ENCODE measurements around the gene GPC5.
A peak's percentile ranks its signal among the peaks of the same experiment; 100 is the strongest.
"Not testable (repeated sequence)": the region's sequence is repeated elsewhere in the genome, so short reads cannot be mapped to it uniquely, and the experiment has no call there.

GPC5 gene

GRCh38 chr13:91660076-91660415 lies 261.6 kb downstream of the GPC5 start:
- no peak for DNase-seq

- no peak for DNase-seq
Observed at GRCh38 chr13:91661692-91662490, 263.5 kb downstream of the GPC5 start.

GRCh38 chr13:91664039-91664438 lies 265.6 kb downstream of the GPC5 start:
- no peak for DNase-seq

GRCh38 chr13:91667486-91667885 lies 269.1 kb downstream of the GPC5 start:
- no peak for DNase-seq

- no peak for DNase-seq
Observed at GRCh38 chr13:91668866-91669495, 270.6 kb downstream of the GPC5 start.

- not testable (repeated sequence) for DNase-seq
Observed at GRCh38 chr13:91674347-91674746, 275.9 kb downstream of the GPC5 start.

GRCh38 chr13:91684746-91685145 lies 286.3 kb downstream of the GPC5 start:
- no peak for DNase-seq

GRCh38 chr13:91690944-91691343 lies 292.5 kb downstream of the GPC5 start:
- no peak for DNase-seq

GRCh38 chr13:91693466-91693865 lies 295.0 kb downstream of the GPC5 start:
- DNase-seq, result no peak

- DNase-seq, result no peak
Observed at GRCh38 chr13:91698308-91698707, 299.9 kb downstream of the GPC5 start.

- no peak for DNase-seq
Observed at GRCh38 chr13:91698767-91699166, 300.3 kb downstream of the GPC5 start.

- no peak for DNase-seq
Observed at GRCh38 chr13:91699863-91700262, 301.4 kb downstream of the GPC5 start.

GRCh38 chr13:91701975-91702374 lies 303.6 kb downstream of the GPC5 start:
- no peak for DNase-seq

GRCh38 chr13:91702411-91702810 lies 304.0 kb downstream of the GPC5 start:
- no peak for DNase-seq

- DNase-seq, result no peak
Observed at GRCh38 chr13:91704398-91704797, 306.0 kb downstream of the GPC5 start.

GRCh38 chr13:91708558-91708957 lies 310.1 kb downstream of the GPC5 start:
- DNase-seq, result no peak

GRCh38 chr13:91709180-91709579 lies 310.8 kb downstream of the GPC5 start:
- no peak for DNase-seq

GRCh38 chr13:91710733-91711132 lies 312.3 kb downstream of the GPC5 start:
- no peak for DNase-seq

GRCh38 chr13:91714855-91715254 lies 316.4 kb downstream of the GPC5 start:
- DNase-seq, result no peak

- no peak for DNase-seq
Observed at GRCh38 chr13:91716436-91717065, 318.1 kb downstream of the GPC5 start.

GRCh38 chr13:91719033-91719432 lies 320.6 kb downstream of the GPC5 start:
- DNase-seq, result no peak

GRCh38 chr13:91721413-91721812 lies 323.0 kb downstream of the GPC5 start:
- DNase-seq, result no peak

- peak in 1 of 2 donors; percentile 17 for DNase-seq
Observed at GRCh38 chr13:91722267-91722884, 324.0 kb downstream of the GPC5 start.

GRCh38 chr13:91724591-91724990 lies 326.2 kb downstream of the GPC5 start:
- DNase-seq, result no peak

All from CD4-positive, alpha-beta T cell treated with Interleukin-1 beta for 1 hour (primary cell).